Psoas muscle (tissue), 8 donors: ENCODE data around the gene BEX1. TPM values are rescaled to one million over a fixed set of nuclear protein-coding genes. Genes with fewer than 3 reads are reported as not detected.
"Not testable (repeated sequence)": the region's sequence is repeated elsewhere in the genome, so short reads cannot be mapped to it uniquely, and the experiment has no call there.

Source experiments
- ATAC-seq, 4 donors: fragments of 200-7000 bp; cut with Tn5 transposase; one replicate each; pipeline ENCODE4 v1.9.1; 2020; ENCODE audit warnings: moderate library complexity in 3 of 4, mild to moderate bottlenecking in 2 of 4
- DNase-seq, 2 donors: peaks; one replicate each; pipeline ENCODE4 v3.0.0-alpha.2; 2020
- H3K27ac ChIP-seq: fragments of 200-600 bp; one replicate; pipeline ENCODE4 v1.8.0; 2022
- H3K27me3 ChIP-seq, 3 donors: fragments of 200-600 bp in 1 of 3; one replicate each; pipeline versions ENCODE4 v1.6.1 to v1.8.0; 2013 to 2022; ENCODE audit warnings: low read length in 2 of 3, mild to moderate bottlenecking in 2 of 3, moderate library complexity in 1 of 3; ENCODE audit not compliant: insufficient read depth in 3 of 3
- H3K36me3 ChIP-seq, 2 donors: fragments of 200-600 bp in 1 of 2; one replicate each; pipeline versions ENCODE4 v1.6.1 to v1.8.0; 2013 to 2022; ENCODE audit warnings: low read depth in 1 of 2, mild to moderate bottlenecking in 1 of 2, moderate library complexity in 1 of 2; ENCODE audit not compliant: insufficient read depth in 1 of 2
- H3K4me1 ChIP-seq: fragments of 200-600 bp; one replicate; pipeline ENCODE4 v1.8.0; 2022
- H3K4me3 ChIP-seq: fragments of 200-600 bp; one replicate; pipeline ENCODE4 v1.8.0; 2022; ENCODE audit warnings: mild to moderate bottlenecking
- H3K9me3 ChIP-seq: fragments of 200-600 bp; one replicate; pipeline ENCODE4 v1.8.0; 2022
- WGBS, 3 donors: extraction: QIAGEN DNeasy Blood & Tissue Kit; methylation state at CpG; one replicate each; pipeline versions ENCODE4 v1.1.6 to v1.1.7; 2013; 5-methylcytosine and 5-hydroxymethylcytosine counted together
- intact Hi-C, 2 donors: fragments of 100-400 bp; cut with DNase I; formaldehyde crosslinking; loops; one replicate each; pipeline versions ENCODE4 v1.11.0 to v1.14.2; 2022
- polyA plus RNA-seq, 3 donors: library from polyadenylated mRNA; stranded (reverse); fragments of 200-250 nt; gene quantifications; one replicate each; pipeline ENCODE4 v1.2.3, GENCODE V29; 2013
- total RNA-seq, 4 donors: library from RNA; stranded (reverse); fragmentation: NEBNext Ultra II Directional in 2 of 4; extraction: Animal tissue kit (Norgen Biotek cat#: 25700) in 2 of 4; gene quantifications; one replicate each; pipeline versions ENCODE4 v1.2.1 to v1.2.4, GENCODE V29; 2021 to 2023
- TF ChIP-seq, protein P1 (sequence below): fragments of 200-600 bp; IDR thresholded peaks from one replicate; pipeline ENCODE4 v1.8.0; 2022; ENCODE audit warnings: antibody characterized with exemption
- donor health status: healthy with polysubstance abuse.
- donor health status: DM: no; HTN: no; CAD: no; lungs with moderate emphysema.
- donor health status: Bipolar disorder and iron deficiency.
- donor health status: healthy.
- donor health status: DM: yes; HTN: yes; CAD: no.
- donor health status: DM: no; HTN: no; CAD: no.
- donor health status: DM: no; HTN: no; CAD: no.
- donor health status: DM: yes; HTN: yes; CAD: no.

Gene BEX1
- total and polyA plus RNA-seq, 7 donors, result 0.12 to 0.48 (median 0.25) TPM; not detected in 4

DNA sequence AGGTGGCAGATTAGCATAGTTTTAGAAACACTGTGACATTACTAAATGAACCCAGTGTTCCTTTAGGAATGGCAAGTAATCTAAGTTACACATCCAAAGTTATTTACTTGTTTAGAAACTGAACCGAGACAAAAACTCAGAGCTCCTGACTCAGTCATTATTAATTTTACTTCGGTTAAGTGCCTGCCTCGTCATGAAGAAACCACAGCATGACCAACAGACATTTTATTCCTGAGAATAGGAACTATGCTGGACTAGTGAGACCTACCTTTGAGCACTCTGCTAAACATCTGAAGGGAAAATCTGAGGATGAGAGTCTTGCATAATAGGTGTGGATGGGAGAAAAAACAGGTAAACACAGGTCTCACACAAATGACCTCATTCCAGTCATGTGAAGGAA is 2.5 kb downstream of the BEX1 start:
- WGBS, 3 donors, result 64 to 86% (median 82%) methylated on average over 3 of the region's 3 CpGs

DNA sequence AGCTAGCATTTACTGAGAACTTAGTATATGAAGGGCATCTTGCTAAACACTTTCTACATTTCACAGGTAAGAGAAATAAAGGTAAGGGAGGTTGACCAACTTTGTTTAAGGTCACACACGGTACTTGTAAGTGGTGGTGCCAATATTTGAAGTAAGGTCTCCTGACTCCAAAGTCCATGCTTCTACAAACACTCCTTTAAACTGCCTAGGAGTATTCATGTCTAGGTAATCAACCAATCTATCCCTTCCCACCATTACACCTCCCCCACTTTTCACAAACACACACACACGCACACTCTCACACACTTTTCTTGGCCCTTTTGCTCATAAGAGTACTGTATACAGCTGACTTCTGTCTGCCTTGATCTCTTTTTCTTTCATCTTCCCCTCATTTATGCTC is 7.1 kb downstream of the BEX1 start:
- TF ChIP-seq, protein P1, sequence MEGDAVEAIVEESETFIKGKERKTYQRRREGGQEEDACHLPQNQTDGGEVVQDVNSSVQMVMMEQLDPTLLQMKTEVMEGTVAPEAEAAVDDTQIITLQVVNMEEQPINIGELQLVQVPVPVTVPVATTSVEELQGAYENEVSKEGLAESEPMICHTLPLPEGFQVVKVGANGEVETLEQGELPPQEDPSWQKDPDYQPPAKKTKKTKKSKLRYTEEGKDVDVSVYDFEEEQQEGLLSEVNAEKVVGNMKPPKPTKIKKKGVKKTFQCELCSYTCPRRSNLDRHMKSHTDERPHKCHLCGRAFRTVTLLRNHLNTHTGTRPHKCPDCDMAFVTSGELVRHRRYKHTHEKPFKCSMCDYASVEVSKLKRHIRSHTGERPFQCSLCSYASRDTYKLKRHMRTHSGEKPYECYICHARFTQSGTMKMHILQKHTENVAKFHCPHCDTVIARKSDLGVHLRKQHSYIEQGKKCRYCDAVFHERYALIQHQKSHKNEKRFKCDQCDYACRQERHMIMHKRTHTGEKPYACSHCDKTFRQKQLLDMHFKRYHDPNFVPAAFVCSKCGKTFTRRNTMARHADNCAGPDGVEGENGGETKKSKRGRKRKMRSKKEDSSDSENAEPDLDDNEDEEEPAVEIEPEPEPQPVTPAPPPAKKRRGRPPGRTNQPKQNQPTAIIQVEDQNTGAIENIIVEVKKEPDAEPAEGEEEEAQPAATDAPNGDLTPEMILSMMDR, result no peak
- Histone ChIP-seq H3K36me3 (no peaks in the 10 kb centered on the region), H3K4me3 (no peak overlapping the region), H3K27ac (no peak overlapping the region), H3K27me3 (peaks cover 0 to 15% (median 0%) of the 10 kb centered on the region in 3 donors), H3K9me3 (no peaks in the 10 kb centered on the region), H3K4me1 (no peaks in the 10 kb centered on the region)
- DNase-seq, result no peak
- intact Hi-C loops, result no loop called here
- 68 to 80% (median 79%) methylated on average over 2 of the region's 2 CpGs for WGBS, 3 donors
- no peak for ATAC-seq

More for the DNA sequence above, 2.5 kb downstream of the BEX1 start:
- Histone ChIP-seq H3K27ac (no peak overlapping the region), H3K9me3 (no peaks in the 10 kb centered on the region), H3K4me1 (no peaks in the 10 kb centered on the region), H3K4me3 (no peak overlapping the region), H3K27me3 (peaks cover 0 to 24% (median 0%) of the 10 kb centered on the region in 3 donors), H3K36me3 (no peaks in the 10 kb centered on the region)
- ATAC-seq, result no peak
- TF ChIP-seq, protein P1, result no peak
- intact Hi-C loops, result no loop called here
- DNase-seq, result no peak

DNA sequence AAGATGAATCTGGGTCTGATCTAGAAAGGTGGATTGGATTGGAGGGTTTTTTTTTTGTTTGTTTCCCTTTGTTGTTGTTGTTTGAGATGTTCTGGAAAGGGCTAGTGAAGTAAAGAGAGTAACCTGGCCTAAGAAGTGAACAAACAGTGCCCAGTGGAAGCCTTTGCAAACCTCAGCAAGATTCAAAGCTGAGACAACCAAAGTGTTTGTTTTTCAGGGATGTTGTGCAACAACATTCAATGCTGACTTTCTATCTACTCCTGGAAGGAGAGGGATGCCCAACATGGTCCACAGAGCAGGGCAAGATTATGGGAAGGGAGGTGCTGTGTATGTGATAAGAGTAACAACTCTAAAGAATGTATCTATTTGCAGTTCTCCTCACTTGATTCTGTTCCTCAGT is 11.3 kb downstream of the BEX1 start:
- DNase-seq (no peak), ATAC-seq (no peak)
- Histone ChIP-seq H3K27me3 (peaks cover 0 to 15% (median 0%) of the 10 kb centered on the region in 3 donors), H3K4me1 (no peaks in the 10 kb centered on the region), H3K27ac (no peak overlapping the region), H3K36me3 (no peaks in the 10 kb centered on the region), H3K9me3 (no peaks in the 10 kb centered on the region), H3K4me3 (no peak overlapping the region)
- intact Hi-C loops, result no loop called here
- TF ChIP-seq, protein P1, result no peak

DNA sequence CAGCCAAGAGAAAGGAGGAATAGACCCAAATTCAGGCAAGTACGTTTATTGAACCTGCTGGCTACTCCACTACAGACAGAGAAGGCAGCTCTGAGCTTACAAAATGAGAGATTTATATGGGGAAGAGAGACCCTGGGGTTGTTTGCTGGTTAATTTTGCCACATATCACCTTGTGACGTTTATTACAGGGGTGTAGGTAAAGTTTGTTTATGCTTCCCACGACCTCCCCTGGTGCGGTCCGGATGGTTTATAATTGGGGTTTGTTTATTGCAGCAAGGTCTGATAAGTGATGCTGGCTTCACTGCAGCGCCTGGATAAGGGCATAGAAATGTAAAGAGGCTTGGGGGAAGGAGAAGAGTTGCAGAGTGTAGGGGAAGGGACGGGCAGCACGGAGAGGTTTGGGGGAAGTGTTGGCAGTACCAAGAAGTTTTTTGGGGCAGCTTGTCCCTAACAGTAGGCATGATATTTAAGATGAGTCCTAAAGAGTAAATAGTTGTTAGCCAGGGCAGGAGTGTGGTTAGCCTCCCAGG is 12.6 kb downstream of the BEX1 start:
- peaks cover 0 to 14% (median 0%) of the 10 kb centered on the region in 3 donors for H3K27me3 ChIP-seq
- no peaks in the 10 kb centered on the region for H3K4me1 ChIP-seq
- H3K36me3 ChIP-seq, result no peaks in the 10 kb centered on the region
- H3K9me3 ChIP-seq, result no peaks in the 10 kb centered on the region
- H3K27ac ChIP-seq, result no peak overlapping the region
- ATAC-seq, result no peak
- DNase-seq, result no peak
- no peak overlapping the region for H3K4me3 ChIP-seq
- TF ChIP-seq, protein P1, result no peak
- intact Hi-C loops, result no loop called here
- WGBS, 3 donors, result 2 to 23% (median 10%) methylated on average over 8 of the region's 8 CpGs

DNA sequence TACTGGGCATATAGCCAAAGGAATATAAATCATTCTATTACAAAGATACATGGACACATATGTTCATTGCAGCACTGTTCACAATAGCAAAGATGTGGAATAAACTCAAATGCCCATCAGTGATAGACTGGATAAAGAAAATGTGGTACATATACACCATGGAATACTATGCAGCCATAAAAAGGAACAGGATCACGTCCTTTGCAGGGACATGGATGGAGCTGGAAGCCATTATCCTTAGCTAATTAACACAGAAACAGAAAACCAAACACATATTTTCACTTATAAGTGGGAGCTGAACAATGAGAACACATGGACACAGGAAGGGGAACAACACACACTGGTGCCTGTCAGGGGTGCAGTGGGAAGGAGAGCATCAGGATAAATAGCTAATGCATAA is 30.6 kb downstream of the BEX1 start:
- H3K27ac ChIP-seq, DNase-seq, H3K4me1 ChIP-seq, H3K27me3 ChIP-seq, H3K9me3 ChIP-seq, H3K36me3 ChIP-seq, ATAC-seq, intact Hi-C loops, H3K4me3 ChIP-seq: not testable (repeated sequence)
- 33 to 64% (median 47%) methylated on average over 1 of the region's 1 CpG for WGBS, 3 donors
